Dermis blood vessel endothelial cell (primary cell): ENCODE measurements around the gene GRK5. TPM values are rescaled to one million over a fixed set of nuclear protein-coding genes. Genes with fewer than 3 reads are reported as not detected.
"Not testable (repeated sequence)": the region's sequence is repeated elsewhere in the genome, so short reads cannot be mapped to it uniquely, and the experiment has no call there.

ENCODE experiments used
- DNase-seq: peaks from one replicate; pipeline ENCODE4 v3.0.0; 2010
- total RNA-seq: library from RNA; depleted of rRNA; stranded (reverse); fragments of >200 nt; gene quantifications from 2 replicates; pipeline ENCODE4 v1.2.3, GENCODE V29; 2014

GRK5 gene
- total RNA-seq, 1 donor from 2014 or later: 57.9 TPM

GRCh38 chr10:119447823-119448546 is 240.6 kb downstream of the GRK5 start:
- DNase-seq: no peak

DNA sequence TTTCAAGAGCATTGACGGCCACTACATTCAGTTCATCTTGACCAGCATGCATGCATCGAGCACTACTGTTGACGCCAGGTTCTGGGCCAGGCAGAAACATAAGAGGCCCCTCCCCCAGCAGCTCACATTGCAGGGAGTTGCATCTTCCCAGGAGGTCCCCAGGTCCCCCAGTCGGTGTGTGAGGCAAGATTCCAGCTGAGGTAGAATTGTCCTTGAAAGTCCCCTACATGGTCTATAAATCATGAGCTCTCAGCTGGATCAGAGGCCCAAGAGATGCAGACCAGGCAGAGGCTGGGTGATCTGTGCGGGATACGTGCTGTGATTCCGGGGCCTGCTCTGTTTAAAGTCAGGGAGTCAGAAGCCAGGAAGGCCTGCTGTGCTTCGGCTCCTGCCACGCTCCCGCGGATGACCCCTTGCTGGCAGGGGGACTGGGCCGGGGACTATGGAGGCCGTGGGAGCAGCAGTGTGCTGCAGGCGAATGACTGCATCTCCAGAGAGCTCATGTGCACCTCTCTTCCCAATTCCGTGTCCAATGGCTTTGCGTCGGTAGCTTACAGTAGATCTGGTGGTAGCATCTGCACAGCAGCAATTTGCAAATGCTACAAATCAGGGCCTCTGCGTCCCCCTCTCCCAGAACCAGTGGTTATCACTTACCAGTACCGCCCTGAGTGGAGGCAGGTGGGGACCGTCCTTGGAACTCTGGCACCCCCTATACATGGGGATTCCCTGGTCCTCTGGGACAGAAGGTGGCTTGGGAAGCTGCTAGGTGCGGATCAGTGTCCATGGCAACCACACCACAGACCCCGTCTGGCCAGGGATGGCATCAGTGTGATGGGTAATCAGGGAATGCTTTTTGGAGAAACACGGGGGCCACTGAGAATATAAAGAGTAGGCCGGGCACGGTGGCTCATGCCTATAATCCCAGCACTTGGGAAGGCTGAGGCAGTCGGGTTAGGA is 241.5 kb downstream of the GRK5 start:
- no peak for DNase-seq

GRCh38 chr10:119449760-119450461 is 242.5 kb downstream of the GRK5 start:
- DNase-seq: no peak

DNA sequence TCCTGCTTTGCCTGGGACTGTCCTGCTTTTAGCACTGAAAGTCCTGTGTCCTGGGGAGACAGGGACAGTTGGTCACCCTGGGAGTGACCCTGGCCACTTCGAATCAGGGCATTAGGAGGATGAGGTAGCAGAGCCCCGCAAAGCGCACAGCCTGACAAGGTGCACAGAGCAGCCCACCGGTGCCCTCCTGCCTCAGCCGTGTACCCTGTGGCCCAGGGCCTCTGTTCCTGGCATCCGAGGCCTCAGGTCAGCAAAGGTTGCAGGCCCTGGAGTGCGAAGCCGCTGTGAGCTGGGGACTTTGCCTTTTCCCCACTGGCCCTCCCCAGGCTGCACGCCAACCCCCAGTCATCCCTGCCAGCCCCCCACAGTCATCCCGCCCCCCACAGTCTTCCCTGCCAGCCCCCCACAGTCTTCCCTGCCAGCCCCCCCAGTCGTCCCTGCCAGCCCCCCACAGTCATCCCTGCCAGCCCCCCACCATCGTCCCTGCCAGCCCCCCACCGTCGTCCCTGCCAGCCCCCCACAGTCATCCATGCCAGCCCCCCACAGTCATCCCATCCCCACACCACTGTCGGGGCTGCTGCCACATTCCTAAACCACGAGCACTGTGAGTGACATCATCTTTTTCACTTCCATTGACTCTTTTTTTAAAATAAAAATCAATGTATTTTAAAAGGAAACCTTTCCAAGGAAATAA is 243.4 kb downstream of the GRK5 start:
- no peak for DNase-seq

DNA sequence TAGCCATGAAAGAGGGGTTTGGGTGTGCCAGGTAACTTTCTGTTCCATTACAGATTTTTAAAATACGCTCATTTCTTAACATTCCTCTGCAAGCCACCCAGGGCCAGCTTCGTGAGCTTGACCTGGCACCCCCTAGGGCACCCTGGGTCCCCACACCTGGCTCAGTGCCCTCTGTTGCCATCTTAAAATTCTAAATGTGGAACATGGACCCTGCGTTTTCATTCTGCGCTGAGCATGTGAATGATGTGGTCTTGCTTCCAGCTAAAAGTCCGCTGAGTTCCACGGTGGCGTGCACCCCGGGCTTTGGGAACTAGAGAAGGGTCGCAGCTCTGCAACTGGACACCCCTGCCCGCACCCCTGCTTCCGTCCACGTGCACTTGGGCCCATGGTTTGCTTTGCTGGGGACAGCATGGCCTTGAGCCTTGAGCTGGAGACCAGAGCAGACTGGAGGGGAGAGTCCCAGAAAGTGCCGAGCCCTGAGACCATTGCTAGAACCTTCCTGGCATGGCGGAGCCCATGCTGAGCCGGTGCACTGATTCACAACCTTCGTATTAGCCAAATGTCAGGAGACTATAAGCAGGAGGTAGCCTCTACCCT is 244.0 kb downstream of the GRK5 start:
- DNase-seq: no peak

DNA sequence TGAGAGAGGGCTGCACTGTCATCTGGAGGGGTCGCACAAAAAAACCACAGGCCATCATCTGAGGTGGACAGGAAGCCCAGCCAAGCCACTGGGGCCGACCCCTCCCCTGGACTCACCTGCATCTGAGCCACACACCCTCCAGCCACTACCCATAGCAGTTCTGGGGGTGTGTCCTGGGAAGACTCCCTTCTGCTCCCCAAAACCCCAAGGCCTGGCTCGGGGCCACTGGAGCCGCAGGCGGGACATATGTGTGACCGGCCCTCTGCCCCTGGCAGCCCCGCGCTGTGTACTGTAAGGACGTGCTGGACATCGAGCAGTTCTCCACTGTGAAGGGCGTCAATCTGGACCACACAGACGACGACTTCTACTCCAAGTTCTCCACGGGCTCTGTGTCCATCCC is 245.0 kb downstream of the GRK5 start:
- no peak for DNase-seq

DNA sequence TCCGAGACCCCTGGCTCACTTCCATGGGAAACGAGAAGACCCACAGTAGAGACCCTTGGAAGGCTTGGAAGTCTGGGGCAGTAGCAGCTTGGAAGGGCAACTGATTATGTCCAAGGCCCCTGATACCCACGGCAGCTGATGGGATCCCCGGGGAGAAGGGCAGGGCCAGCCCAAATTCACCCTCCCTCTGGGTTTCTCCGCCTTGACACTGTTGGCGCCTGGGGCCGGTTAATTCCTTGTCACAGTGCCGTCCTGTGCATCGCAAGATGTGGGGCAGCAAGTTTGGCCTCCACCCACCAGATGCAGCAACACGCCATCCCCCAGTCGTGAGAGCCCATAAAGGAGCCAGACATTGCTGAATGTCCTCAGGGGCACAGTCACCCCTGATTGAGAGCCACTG is 245.9 kb downstream of the GRK5 start:
- no peak for DNase-seq

GRCh38 chr10:119454316-119454715 is 246.9 kb downstream of the GRK5 start:
- DNase-seq: no peak

GRCh38 chr10:119454990-119455389 is 247.6 kb downstream of the GRK5 start:
- no peak for DNase-seq

- DNase-seq: no peak
Measured at GRCh38 chr10:119455609-119456434, 248.5 kb downstream of the GRK5 start.

- no peak for DNase-seq
Measured at GRCh38 chr10:119456435-119456810, 249.1 kb downstream of the GRK5 start.

DNA sequence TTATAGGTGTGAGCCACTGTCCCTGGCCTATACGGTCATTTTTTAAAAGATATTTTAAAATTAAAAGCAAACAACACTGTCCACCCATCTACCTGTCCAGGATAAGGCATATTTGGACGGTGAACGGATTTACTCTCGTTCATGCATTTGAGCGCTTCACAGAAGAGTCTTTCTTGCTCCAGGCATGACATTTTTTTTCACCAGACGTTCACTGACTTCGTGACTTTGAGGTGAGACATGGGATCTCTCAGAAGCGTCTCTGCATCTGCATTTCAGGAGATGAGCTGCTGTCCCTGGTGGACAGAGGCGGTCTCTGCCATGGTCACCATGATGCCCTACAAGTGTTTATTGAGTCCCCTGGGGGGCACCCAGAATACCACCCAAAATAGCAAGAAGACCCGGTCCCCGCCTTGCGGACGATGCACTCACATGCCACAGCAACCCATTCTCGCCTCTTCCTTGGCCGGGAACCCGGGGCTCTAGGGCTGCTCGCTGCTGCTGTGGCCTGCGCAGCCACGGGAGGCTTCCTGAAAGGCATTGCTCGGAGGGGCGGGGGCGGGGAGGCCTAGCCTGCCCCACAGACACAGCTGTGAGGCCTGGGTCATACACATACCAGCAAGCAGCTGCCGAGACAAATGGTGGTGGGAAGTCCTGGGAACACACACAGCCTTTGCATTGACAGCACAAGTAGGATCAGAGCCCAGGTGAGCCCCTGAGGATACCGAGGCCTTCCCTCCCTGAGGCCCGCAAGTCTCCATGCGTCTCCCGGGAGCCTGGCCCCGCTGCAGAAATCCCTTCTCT is 250.8 kb downstream of the GRK5 start:
- DNase-seq: no peak

- no peak for DNase-seq
Measured at GRCh38 chr10:119459681-119460340, 252.4 kb downstream of the GRK5 start.

DNA sequence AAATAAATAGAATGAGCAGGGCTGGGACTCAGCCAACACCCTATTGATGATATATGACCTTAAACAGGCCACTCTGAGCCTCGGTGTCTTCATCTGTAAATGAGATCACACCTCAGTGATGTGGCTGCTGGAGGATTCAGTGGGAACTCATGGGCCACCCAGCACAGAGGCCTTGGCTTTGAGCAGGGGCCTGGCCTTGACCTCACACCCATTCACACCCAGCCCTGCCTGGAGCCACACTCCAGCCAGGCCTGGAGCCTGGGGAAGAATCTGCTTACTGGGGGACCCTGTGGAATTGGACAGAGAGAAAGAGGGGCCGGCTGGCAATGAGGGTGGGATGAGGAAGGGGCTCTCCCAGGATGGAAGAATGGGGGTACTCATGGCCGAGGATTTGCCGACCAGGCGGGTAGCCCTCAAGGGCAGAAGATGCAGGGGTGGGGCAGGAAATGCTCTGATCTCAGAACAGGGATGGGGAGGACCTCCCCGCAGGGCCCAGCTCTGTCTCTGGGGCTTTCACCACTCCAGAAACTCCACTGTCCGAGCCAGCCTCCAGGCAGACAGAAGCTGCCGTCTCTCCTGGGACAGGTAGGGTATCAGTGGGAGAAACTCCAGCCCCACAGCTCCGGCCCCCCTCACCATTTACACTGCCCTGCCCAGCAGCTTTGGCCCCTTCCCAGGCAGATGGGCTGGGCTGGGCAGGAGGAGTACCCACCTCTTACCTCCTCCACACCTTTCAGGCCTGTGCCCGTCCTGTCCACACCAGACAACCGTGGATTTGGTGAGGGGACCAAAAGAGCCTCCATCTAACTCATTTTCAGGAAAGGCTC is 253.2 kb downstream of the GRK5 start:
- no peak for DNase-seq

DNA sequence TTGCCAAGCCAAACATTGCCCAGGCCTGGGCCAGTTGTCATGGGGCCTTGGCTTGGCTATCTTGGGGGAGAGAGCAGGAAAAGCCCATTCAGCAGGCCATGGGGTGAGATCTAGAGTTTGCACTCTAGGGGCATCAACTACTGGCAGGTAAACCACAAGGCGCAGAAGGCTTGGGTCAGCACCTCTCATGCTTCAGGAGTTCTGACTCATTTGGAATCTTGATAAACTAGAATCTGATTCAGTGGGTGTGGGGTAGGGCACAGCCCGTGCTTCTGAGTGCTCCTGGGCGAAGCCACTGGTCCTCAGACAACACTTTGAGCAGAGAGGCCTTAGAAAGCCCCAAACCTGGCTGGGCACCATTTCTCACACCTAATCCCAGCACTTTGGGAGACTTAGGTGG is 254.0 kb downstream of the GRK5 start:
- no peak for DNase-seq

DNA sequence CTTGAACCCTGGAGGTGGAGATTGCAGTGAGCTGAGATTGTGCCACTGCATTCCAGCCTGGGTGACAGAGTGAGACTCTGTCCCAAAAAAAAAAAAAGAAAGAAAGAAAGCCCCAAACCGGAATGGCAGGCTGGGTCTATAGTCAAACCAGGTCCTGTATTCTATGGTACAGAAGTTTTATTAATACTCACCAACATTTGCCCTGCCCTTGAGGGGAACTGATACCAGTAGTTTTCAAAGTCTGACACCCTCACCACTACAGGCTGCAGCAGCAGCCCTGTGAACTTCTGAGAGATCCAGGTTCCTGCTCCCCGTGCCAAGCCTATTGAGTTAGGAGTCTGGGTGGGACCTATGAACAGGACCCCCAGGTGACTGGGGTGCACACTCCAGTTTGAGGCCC is 254.6 kb downstream of the GRK5 start:
- no peak for DNase-seq

DNA sequence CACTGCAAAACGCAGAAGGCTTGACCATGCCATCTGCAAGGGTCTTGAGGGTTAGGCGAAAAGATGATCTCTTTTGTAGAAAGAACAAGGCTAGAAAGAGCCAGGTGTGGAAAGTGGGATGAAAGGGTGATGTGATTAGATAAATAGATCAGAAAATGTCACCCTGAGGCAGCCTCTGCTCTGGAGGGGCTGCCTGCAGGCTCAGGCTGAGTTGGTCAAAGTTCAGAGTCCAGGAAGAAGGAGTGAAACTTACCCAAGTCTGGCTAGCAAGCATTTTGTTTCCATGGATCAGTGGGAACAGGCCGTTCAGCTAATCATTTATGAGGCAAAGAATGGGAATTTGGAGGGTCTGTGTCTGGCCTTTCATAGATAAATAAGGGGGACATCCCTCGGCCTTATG is 255.4 kb downstream of the GRK5 start:
- no peak for DNase-seq

GRCh38 chr10:119463195-119463594 is 255.8 kb downstream of the GRK5 start:
- not testable (repeated sequence) for DNase-seq

- DNase-seq: no peak
Measured at GRCh38 chr10:119465085-119465484, 257.7 kb downstream of the GRK5 start.
